Thyroid gland (tissue), 4 donors: ENCODE measurements around the gene LIPM. TPM values are rescaled to one million over a fixed set of nuclear protein-coding genes. Genes with fewer than 3 reads are reported as not detected.

Experiments
- DNase-seq, 2 donors: peaks; one replicate each; pipeline ENCODE4 v3.0.0-alpha.2; 2019
- H3K27ac ChIP-seq, 3 donors: fragments of 200-600 bp; sonication (generic); 1 replicate in 2 of 3; 2 replicates in 1 of 3; pipeline ENCODE4 v1.5.1; 2016 to 2019; ENCODE audit warnings: mild to moderate bottlenecking in 1 of 3, moderate library complexity in 1 of 3
- H3K27me3 ChIP-seq: fragments of 200-600 bp; sonication (generic); one replicate; pipeline ENCODE4 v1.5.1; 2019
- H3K36me3 ChIP-seq, 2 donors: fragments of 200-600 bp; sonication (generic); one replicate each; pipeline ENCODE4 v1.5.1; 2016 to 2019
- H3K4me1 ChIP-seq, 2 donors: fragments of 200-600 bp; sonication (generic); one replicate each; pipeline ENCODE4 v1.5.1; 2017 to 2019
- H3K4me3 ChIP-seq, 3 donors: fragments of 200-600 bp; sonication (generic); replicated peaks in 1 of 3; 1 replicate in 2 of 3; 2 replicates in 1 of 3; pipeline ENCODE4 v1.5.1; 2016; ENCODE audit warnings: mild to moderate bottlenecking in 1 of 3
- H3K9me3 ChIP-seq: fragments of 200-600 bp; sonication (generic); one replicate; pipeline ENCODE4 v1.5.1; 2017
- CTCF ChIP-seq, 6 experiments: fragments of 200-600 bp in 3 of 6; fragments of 450-650 bp in 3 of 6; sonication (generic) in 3 of 6; IDR thresholded peaks; one replicate each; pipeline ENCODE4 v1.5.1; 2016 to 2019; ENCODE audit warnings: antibody characterized with exemption in 6 of 6, mild to moderate bottlenecking in 2 of 6, inconsistent platforms in 1 of 6, moderate library complexity in 1 of 6
- POLR2A ChIP-seq, 2 donors: fragments of 450-650 bp; IDR thresholded peaks; one replicate each; pipeline ENCODE4 v1.6.1; 2017; ENCODE audit warnings: antibody characterized with exemption in 2 of 2, mild to moderate bottlenecking in 2 of 2, moderate library complexity in 1 of 2
- WGBS, 2 donors: methylation state at CpG; one replicate each; pipeline ENCODE4 v1.1.5; 2017; 5-methylcytosine and 5-hydroxymethylcytosine counted together
- intact Hi-C: fragments of 100-400 bp; cut with DNase I; formaldehyde crosslinking; loops from one replicate; pipeline ENCODE4 v1.15.1; 2023
- total RNA-seq, 4 donors: library from RNA; depleted of rRNA; stranded (reverse); fragments of >200 nt; gene quantifications; one replicate each; pipeline ENCODE4 v1.2.3, GENCODE V29; 2016

The LIPM gene
- total RNA-seq, 4 donors from 2014 or later, result not detected

DNA sequence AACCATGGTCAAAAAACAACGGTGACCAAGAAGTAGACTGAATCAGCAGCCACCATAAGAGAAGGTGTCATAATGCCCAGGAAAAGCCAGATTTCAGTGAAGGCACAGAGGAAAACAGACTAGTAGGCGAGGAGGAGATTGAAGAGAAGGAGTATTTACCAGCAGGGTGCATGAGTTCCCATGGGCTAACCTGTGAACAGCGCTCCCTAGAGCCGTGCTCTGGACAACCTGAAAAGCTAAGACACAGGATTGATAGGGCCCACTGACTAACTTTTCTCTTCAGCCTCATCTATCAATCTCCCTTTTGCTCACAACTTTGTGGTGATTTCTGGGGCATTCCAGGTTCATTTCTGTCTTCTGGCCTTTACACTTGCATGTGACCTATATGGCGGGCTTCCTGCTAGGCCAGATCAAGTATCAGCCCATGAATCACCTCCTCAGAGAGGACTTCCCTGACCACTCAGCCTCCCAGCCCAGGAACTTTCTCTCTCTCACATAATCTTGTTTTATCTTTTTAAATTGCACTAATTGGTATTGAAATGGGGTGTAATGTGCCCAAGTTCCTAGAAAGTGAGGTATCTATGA, 36.3 kb downstream of the LIPM start:
- H3K27ac ChIP-seq, result no peak overlapping the region
- no peaks in the 10 kb centered on the region for H3K4me1 ChIP-seq
- H3K27me3 ChIP-seq, result no peaks in the 10 kb centered on the region
- intact Hi-C loops, result loop anchor here (10.0 kb wide), 2 partner anchors 146 to 366 kb away; partner anchors contain the start of gene CH25H
- H3K4me3 ChIP-seq, result no peak overlapping the region
- no peaks in the 10 kb centered on the region for H3K9me3 ChIP-seq
- DNase-seq, result no peak
- WGBS, 2 donors, result 94 to 95% methylated on average over 5 of the region's 5 CpGs
- no peak for TF ChIP-seq POLR2A (IDR thresholded peaks at IDR 0.05)
- TF ChIP-seq CTCF (IDR thresholded peaks at IDR 0.05), result no peak
- H3K36me3 ChIP-seq, result no peaks in the 10 kb centered on the region

- 97 to 98% methylated on average over 3 of the region's 3 CpGs for WGBS, 2 donors
- intact Hi-C loops, result no loop called here
- no peak for TF ChIP-seq CTCF (IDR thresholded peaks at IDR 0.05)
- no peak for TF ChIP-seq POLR2A (IDR thresholded peaks at IDR 0.05)
These were observed 37.6 kb downstream of the LIPM start for GRCh38 chr10:88840104-88840503.

DNA sequence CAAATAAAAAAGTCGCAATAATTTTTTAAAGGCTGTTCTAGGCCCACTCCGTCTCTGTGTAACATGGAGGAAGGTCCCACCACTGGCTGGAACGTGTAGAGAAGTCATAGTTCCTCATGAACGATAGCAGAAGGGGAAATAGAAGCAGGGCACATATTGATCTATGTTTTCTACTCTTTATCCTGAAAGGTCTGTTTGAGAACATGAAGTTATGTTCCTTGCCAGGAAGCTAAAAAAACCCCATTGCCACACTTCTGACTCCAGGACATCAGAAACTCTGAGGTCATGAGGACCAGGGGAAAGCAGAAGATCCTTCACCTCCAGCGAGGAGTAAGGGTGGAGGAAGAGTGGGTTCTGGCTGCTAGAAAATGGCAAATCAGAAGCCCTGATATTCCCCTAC, 38.4 kb downstream of the LIPM start:
- no peak overlapping the region for H3K4me3 ChIP-seq
- DNase-seq, result no peak
- H3K27ac ChIP-seq, result no peak overlapping the region
- TF ChIP-seq POLR2A (IDR thresholded peaks at IDR 0.05) (no peak), CTCF (IDR thresholded peaks at IDR 0.05) (no peak)
- intact Hi-C loops, result no loop called here
- H3K9me3 ChIP-seq, result no peaks in the 10 kb centered on the region
- H3K4me1 ChIP-seq, result no peaks in the 10 kb centered on the region
- H3K27me3 ChIP-seq, result no peaks in the 10 kb centered on the region
- 92 to 94% methylated on average over 5 of the region's 5 CpGs for WGBS, 2 donors
- H3K36me3 ChIP-seq, result no peaks in the 10 kb centered on the region

More at GRCh38 chr10:88840104-88840503, 37.6 kb downstream of the LIPM start:
- no peaks in the 10 kb centered on the region for H3K4me1 ChIP-seq
- H3K27me3 ChIP-seq, result no peaks in the 10 kb centered on the region
- no peak for DNase-seq
- H3K9me3 ChIP-seq, result no peaks in the 10 kb centered on the region
- no peak overlapping the region for H3K4me3 ChIP-seq
- no peaks in the 10 kb centered on the region for H3K36me3 ChIP-seq
- no peak overlapping the region for H3K27ac ChIP-seq

DNA sequence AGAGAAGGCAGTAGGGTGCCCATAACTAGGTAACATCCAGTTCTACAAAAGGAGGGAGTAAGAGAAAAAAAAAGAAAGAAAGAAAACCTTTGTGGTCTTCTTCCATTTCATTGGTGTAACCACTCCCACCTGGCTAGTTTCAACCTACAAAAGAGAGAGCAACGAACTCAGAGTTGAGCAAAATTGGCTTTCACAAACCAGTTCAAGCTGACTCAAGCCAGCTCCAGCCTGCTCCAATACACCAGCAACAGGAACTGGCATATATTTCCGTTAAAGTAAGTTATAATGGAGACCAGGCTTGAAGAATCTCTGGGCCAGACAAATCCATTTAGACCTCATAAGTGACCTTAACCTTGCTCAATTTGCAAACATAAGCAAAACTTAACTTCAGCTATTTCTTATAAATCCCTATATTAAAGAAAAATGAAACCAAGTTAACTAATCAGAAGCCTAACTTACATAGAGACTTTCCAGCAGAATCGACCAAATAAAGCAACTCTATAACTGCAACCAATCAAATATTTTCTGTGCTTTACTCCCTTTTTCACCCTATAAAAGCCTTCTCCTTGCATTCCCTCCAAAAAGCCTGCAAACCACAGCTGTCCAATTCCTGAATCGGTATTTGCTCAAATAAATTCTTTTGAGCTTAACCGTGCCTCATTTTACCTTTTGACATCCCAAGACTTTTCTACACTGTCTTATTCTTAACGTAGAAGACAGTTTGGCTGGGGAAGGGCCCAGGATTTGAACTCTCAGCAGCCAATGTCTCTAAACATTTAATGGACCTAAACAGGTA, 39.0 kb downstream of the LIPM start:
- H3K27me3 ChIP-seq, result no peaks in the 10 kb centered on the region
- H3K36me3 ChIP-seq, result no peaks in the 10 kb centered on the region
- no peaks in the 10 kb centered on the region for H3K4me1 ChIP-seq
- no peak for DNase-seq
- WGBS, 2 donors, result 80 to 81% methylated on average over 6 of the region's 6 CpGs
- no peaks in the 10 kb centered on the region for H3K9me3 ChIP-seq
- intact Hi-C loops, result no loop called here
- H3K27ac ChIP-seq, result no peak overlapping the region
- TF ChIP-seq POLR2A (IDR thresholded peaks at IDR 0.05) (no peak), CTCF (IDR thresholded peaks at IDR 0.05) (no peak)
- H3K4me3 ChIP-seq, result no peak overlapping the region

DNA sequence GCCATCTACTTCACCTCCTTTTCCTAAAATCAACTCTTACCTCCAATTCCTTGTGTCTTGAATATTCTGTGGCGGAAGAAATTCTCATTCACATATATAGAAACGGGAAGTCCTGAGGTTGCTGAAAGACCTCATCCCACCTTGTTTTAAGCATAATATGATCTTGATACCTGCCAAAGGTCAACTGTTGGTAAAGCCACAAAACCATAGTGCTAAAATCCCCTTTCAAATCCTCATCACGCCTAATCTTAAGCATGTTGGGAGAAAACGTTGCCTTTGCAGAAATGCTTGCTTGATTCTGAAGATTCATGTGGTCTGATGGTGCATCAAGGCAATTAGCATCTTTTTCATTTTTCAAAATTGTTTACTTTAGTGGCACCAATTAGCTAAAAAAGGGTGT, 40.6 kb downstream of the LIPM start:
- DNase-seq, result no peak
- no peaks in the 10 kb centered on the region for H3K4me1 ChIP-seq
- intact Hi-C loops, result no loop called here
- TF ChIP-seq POLR2A (IDR thresholded peaks at IDR 0.05) (no peak), CTCF (IDR thresholded peaks at IDR 0.05) (no peak)
- H3K27ac ChIP-seq, result no peak overlapping the region
- no peaks in the 10 kb centered on the region for H3K36me3 ChIP-seq
- 92 to 96% methylated on average over 4 of the region's 4 CpGs for WGBS, 2 donors
- no peak overlapping the region for H3K4me3 ChIP-seq
- no peaks in the 10 kb centered on the region for H3K27me3 ChIP-seq
- H3K9me3 ChIP-seq, result no peaks in the 10 kb centered on the region
